ENCODE measurements around the gene CCDC158. TPM values are rescaled to one million over a fixed set of nuclear protein-coding genes. Genes with fewer than 3 reads are reported as not detected.
A peak's percentile ranks its signal among the peaks of the same experiment; 100 is the strongest.
"Not testable (repeated sequence)": the region's sequence is repeated elsewhere in the genome, so short reads cannot be mapped to it uniquely, and the experiment has no call there.

Gene CCDC158
- total RNA-seq, 4 donors from 2014 or later = 0.19 TPM; not detected in 3

- no peak overlapping the region for H3K27ac ChIP-seq
- WGBS, 2 donors = 67 to 78% methylated on average over 4 of the region's 4 CpGs
- intact Hi-C loops (cut with DNase I) = no loop called here
Observed at GRCh38 chr4:76283900-76284299, 137.0 kb downstream of the CCDC158 start.

GRCh38 chr4:76282941-76283689, 137.8 kb downstream of the CCDC158 start:
- peaks cover 0 to 4% (median 3%) of the 10 kb centered on the region in 3 donors for H3K9me3 ChIP-seq
- TF ChIP-seq POLR2A (IDR thresholded peaks at IDR 0.05) = no peak
- TF ChIP-seq, protein P1, sequence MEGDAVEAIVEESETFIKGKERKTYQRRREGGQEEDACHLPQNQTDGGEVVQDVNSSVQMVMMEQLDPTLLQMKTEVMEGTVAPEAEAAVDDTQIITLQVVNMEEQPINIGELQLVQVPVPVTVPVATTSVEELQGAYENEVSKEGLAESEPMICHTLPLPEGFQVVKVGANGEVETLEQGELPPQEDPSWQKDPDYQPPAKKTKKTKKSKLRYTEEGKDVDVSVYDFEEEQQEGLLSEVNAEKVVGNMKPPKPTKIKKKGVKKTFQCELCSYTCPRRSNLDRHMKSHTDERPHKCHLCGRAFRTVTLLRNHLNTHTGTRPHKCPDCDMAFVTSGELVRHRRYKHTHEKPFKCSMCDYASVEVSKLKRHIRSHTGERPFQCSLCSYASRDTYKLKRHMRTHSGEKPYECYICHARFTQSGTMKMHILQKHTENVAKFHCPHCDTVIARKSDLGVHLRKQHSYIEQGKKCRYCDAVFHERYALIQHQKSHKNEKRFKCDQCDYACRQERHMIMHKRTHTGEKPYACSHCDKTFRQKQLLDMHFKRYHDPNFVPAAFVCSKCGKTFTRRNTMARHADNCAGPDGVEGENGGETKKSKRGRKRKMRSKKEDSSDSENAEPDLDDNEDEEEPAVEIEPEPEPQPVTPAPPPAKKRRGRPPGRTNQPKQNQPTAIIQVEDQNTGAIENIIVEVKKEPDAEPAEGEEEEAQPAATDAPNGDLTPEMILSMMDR (IDR thresholded peaks at IDR 0.05) = no peak
- DNase-seq = no peak
- H3K36me3 ChIP-seq = no peaks in the 10 kb centered on the region
- 82 to 83% methylated on average over 6 of the region's 6 CpGs for WGBS, 2 donors
- no peaks in the 10 kb centered on the region for H3K27me3 ChIP-seq
- no peaks in the 10 kb centered on the region for H3K4me1 ChIP-seq
- intact Hi-C loops (cut with DNase I) = no loop called here
- no peak overlapping the region for H3K27ac ChIP-seq
- H3K4me3 ChIP-seq = no peak overlapping the region

More at GRCh38 chr4:76283900-76284299, 137.0 kb downstream of the CCDC158 start:
- Histone ChIP-seq H3K9me3 (peaks cover 0 to 4% (median 3%) of the 10 kb centered on the region in 3 donors), H3K36me3 (no peaks in the 10 kb centered on the region), H3K4me3 (no peak overlapping the region), H3K27me3 (no peaks in the 10 kb centered on the region), H3K4me1 (no peaks in the 10 kb centered on the region)
- TF ChIP-seq POLR2A (IDR thresholded peaks at IDR 0.05) = no peak
- TF ChIP-seq, protein P1 (IDR thresholded peaks at IDR 0.05) = no peak
- no peak for DNase-seq

- H3K36me3 ChIP-seq; H3K4me1 ChIP-seq; H3K9me3 ChIP-seq; intact Hi-C loops (cut with DNase I); H3K4me3 ChIP-seq; H3K27me3 ChIP-seq; DNase-seq; H3K27ac ChIP-seq: not testable (repeated sequence)
- WGBS, 2 donors = 54 to 71% methylated on average over 5 to 6 of the region's 6 CpGs
Observed at GRCh38 chr4:76281594-76281993, 139.3 kb downstream of the CCDC158 start.

- no peak for DNase-seq
- H3K27ac ChIP-seq = no peak overlapping the region
- WGBS, 2 donors = 65 to 92% methylated on average over 4 to 6 of the region's 6 CpGs
- H3K27me3 ChIP-seq = no peaks in the 10 kb centered on the region
- no peak for TF ChIP-seq POLR2A (IDR thresholded peaks at IDR 0.05)
- TF ChIP-seq, protein P1 (IDR thresholded peaks at IDR 0.05) = no peak
- no peaks in the 10 kb centered on the region for H3K4me1 ChIP-seq
- no peak overlapping the region for H3K4me3 ChIP-seq
- no peaks in the 10 kb centered on the region for H3K9me3 ChIP-seq
- intact Hi-C loops (cut with DNase I) = no loop called here
- no peaks in the 10 kb centered on the region for H3K36me3 ChIP-seq
Observed at GRCh38 chr4:76280488-76281441, 140.2 kb downstream of the CCDC158 start.

- Histone ChIP-seq H3K27ac (no peak overlapping the region), H3K9me3 (no peaks in the 10 kb centered on the region), H3K4me3 (no peak overlapping the region), H3K36me3 (no peaks in the 10 kb centered on the region), H3K27me3 (no peaks in the 10 kb centered on the region), H3K4me1 (no peaks in the 10 kb centered on the region)
- intact Hi-C loops (cut with DNase I) = no loop called here
- TF ChIP-seq POLR2A (IDR thresholded peaks at IDR 0.05) = no peak
- TF ChIP-seq, protein P1 (IDR thresholded peaks at IDR 0.05) = peak in 1 of 6 experiments; percentile 19
- WGBS, 2 donors = 65 to 72% methylated on average over 4 of the region's 4 CpGs
- DNase-seq = no peak
Observed at GRCh38 chr4:76279462-76279861, 141.5 kb downstream of the CCDC158 start.
